Chondrocyte (in vitro differentiated cells): Measurements from ENCODE around the gene MAN1A1. TPM values are rescaled to one million over a fixed set of nuclear protein-coding genes. Genes with fewer than 3 reads are reported as not detected.

Source experiments
- DNase-seq: peaks from one replicate; pipeline ENCODE4 v3.0.0; 2021; ENCODE audit warnings: mixed read lengths, low spot score
- H3K27ac Mint-ChIP-seq: one replicate; pipeline ENCODE4 v1.8.0; 2021; ENCODE audit warnings: mild to moderate bottlenecking, moderate library complexity, mixed read lengths; ENCODE audit not compliant: unreplicated experiment
- H3K27me3 Mint-ChIP-seq: 2 replicates; pipeline ENCODE4 v1.8.0; 2021; ENCODE audit warnings: low read depth, mixed read lengths
- H3K36me3 Mint-ChIP-seq: 2 replicates; pipeline ENCODE4 v1.8.0; 2021; ENCODE audit warnings: low read depth, mixed read lengths
- H3K4me1 Mint-ChIP-seq: 2 replicates; pipeline ENCODE4 v1.8.0; 2021; ENCODE audit warnings: low read depth, mild to moderate bottlenecking, mixed read lengths
- H3K4me3 Mint-ChIP-seq: one replicate; pipeline ENCODE4 v1.8.0; 2021; ENCODE audit warnings: mild to moderate bottlenecking, moderate library complexity, mixed read lengths; ENCODE audit not compliant: unreplicated experiment
- H3K9me3 Mint-ChIP-seq: 2 replicates; pipeline ENCODE4 v1.8.0; 2021; ENCODE audit warnings: low read depth, mixed read lengths
- total RNA-seq: library from RNA; stranded (reverse); gene quantifications from 3 replicates; pipeline ENCODE4 v1.2.1, GENCODE V29; 2021
- TF ChIP-seq, protein P1 (sequence below): fragments of 200-600 bp; sonication (generic); IDR thresholded peaks from 2 replicates; pipeline ENCODE4 v1.5.0; 2021; ENCODE audit warnings: antibody characterized with exemption, mild to moderate bottlenecking, moderate library complexity

Gene MAN1A1
- total RNA-seq, 1 donor from 2014 or later, result 7.2 TPM

DNA sequence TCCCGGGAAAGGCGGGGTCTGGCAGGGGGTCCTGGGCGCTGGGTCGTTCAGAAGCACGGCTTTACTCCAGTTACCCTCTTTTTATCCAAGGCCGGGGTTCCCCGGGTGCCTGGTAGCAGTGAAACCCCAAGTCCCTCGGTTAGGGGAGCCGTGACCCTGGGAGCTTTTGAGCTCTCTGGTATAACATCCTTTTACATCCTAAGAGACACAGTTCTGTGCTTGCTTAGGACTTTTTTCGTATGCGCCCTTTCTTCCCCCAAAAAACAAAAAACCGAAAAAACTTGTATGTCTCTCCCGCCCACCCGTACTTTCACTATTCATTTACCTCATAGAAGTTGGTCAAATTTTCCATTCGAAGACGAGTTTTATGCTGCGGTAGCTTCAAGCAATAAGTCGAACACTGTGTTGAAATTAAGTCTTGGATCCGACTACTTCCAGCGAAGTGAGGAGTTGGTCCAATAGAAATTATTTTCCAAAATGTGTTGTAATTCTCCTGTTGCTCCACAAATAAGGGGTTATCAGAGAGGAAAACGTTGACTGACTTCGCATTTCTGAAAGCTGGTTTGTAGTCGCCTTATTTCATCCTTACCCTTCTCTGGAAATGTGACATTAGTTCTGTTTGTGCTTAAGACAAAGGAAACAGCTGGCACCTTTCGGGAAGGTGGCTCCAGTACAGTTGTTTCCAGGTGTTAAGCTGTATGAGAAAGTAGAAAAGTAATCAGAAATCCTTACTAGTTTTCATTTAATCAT, 816 bp upstream of the MAN1A1 start:
- H3K36me3 Mint-ChIP-seq, result peaks cover 3% of the 10 kb centered on the region
- peak overlapping the region; percentile 69 for H3K4me3 Mint-ChIP-seq
- TF ChIP-seq, protein P1, sequence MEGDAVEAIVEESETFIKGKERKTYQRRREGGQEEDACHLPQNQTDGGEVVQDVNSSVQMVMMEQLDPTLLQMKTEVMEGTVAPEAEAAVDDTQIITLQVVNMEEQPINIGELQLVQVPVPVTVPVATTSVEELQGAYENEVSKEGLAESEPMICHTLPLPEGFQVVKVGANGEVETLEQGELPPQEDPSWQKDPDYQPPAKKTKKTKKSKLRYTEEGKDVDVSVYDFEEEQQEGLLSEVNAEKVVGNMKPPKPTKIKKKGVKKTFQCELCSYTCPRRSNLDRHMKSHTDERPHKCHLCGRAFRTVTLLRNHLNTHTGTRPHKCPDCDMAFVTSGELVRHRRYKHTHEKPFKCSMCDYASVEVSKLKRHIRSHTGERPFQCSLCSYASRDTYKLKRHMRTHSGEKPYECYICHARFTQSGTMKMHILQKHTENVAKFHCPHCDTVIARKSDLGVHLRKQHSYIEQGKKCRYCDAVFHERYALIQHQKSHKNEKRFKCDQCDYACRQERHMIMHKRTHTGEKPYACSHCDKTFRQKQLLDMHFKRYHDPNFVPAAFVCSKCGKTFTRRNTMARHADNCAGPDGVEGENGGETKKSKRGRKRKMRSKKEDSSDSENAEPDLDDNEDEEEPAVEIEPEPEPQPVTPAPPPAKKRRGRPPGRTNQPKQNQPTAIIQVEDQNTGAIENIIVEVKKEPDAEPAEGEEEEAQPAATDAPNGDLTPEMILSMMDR, result no peak
- no peak for DNase-seq
- no peaks in the 10 kb centered on the region for H3K9me3 Mint-ChIP-seq
- H3K27ac Mint-ChIP-seq, result peak overlapping the region; percentile 37
- peaks cover 30% of the 10 kb centered on the region for H3K27me3 Mint-ChIP-seq
- H3K4me1 Mint-ChIP-seq, result peaks cover 15% of the 10 kb centered on the region

DNA sequence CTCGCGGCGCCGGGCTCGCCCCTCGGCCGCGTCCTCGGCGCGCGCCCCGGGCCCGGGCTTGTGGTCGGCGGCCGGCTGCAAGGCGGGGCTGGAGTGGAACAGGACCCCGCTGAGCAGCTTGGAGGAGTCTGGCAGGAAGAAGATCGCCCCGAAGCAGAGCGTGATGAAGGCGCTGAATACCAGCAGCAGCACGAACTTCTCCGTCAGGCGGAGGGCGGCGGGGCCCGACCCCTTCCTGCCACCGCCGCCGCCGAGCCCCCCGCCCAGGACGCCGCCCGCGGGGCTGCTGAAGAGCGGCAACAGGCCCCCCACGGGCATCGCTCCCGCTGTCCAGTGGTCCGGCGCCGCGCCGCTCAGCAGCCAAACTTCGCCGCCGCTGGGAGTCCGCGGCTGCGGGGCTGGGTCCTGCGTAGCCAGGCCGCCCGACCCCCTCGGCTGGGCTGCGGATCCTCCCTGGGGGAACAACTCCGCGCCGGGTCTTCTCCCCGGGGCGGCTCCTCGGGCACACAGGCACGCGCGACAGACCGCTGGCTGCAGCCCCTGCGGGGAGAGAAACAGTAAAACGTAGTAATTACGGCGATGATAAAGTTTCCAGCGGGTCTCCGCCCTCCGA, 707 bp downstream of the MAN1A1 start:
- Mint-ChIP-seq H3K27me3 (peaks cover 19% of the 10 kb centered on the region), H3K9me3 (no peaks in the 10 kb centered on the region), H3K4me3 (peak overlapping the region; percentile 69), H3K4me1 (peaks cover 15% of the 10 kb centered on the region), H3K36me3 (peaks cover 3% of the 10 kb centered on the region), H3K27ac (no peak overlapping the region)
- DNase-seq, result no peak
- TF ChIP-seq, protein P1, result no peak

DNA sequence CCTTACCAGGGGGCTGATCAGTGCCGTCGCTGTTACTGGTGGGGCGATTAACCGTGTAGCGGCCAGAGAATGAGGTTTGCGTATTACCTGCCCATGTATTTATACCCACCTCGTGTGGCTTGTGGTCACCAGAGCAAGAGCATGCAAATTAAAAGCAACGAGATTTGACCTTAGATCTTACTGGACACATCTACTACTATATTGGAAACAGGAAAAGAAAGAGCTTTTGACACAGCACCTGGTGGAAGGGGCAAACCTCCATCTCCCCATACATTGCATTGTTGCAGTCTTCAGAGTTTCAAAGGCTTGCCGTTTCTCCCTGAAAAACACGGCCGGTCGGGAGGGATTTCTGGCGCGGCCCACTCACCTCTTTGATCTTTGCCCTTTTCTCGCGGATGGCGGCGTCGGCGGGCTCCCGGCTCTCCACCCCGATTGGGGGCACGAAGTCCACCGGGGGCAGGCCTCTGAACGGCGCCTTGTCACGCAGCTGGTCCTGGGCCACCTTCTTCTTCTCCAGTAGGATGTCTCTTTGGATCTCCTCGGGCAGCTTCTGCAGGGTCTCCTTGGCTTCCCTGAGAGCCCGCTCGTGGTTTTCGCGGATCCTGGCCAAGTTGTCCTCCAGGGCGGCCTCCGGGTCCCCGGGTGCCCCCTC, 1.3 kb downstream of the MAN1A1 start:
- H3K27me3 Mint-ChIP-seq, result peaks cover 15% of the 10 kb centered on the region
- no peaks in the 10 kb centered on the region for H3K9me3 Mint-ChIP-seq
- H3K4me1 Mint-ChIP-seq, result peaks cover 15% of the 10 kb centered on the region
- H3K36me3 Mint-ChIP-seq, result peaks cover 4% of the 10 kb centered on the region
- peak overlapping the region; percentile 27 for H3K27ac Mint-ChIP-seq
- TF ChIP-seq, protein P1, result no peak
- H3K4me3 Mint-ChIP-seq, result peak overlapping the region; percentile 69
- no peak for DNase-seq

DNA sequence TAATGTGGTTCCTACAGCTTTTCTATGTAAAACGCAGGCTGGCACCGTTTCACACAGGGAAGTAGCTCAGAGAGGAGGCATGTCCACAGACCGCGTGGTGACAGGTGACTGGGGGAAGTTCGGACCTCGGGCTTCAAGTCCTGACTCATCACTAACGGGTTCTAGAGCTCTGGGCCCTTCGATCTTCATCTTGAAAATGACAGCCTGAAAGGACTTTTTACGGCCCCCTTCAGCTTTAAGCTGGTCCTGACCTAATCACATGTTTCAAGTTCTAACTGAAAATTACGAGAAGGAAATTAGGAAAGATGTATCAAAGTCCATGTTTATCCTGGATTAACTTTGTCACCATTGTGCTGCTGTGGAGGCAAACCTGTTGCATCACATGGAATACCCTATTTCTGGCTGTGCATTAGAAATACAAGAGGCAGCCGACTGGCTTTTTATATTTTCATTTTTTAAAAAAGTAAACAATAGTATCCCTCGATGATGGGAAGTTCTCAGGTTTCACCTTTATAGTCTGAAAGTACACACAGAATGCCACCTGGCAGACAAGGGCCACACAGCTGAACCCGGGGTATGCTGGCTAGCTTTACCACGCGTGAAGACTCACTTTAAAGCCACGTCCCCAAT, 2.0 kb downstream of the MAN1A1 start:
- Mint-ChIP-seq H3K36me3 (peaks cover 4% of the 10 kb centered on the region), H3K4me3 (peak overlapping the region; percentile 69), H3K4me1 (peaks cover 15% of the 10 kb centered on the region), H3K9me3 (no peaks in the 10 kb centered on the region), H3K27ac (no peak overlapping the region), H3K27me3 (peaks cover 12% of the 10 kb centered on the region)
- TF ChIP-seq, protein P1, result no peak
- DNase-seq, result no peak

DNA sequence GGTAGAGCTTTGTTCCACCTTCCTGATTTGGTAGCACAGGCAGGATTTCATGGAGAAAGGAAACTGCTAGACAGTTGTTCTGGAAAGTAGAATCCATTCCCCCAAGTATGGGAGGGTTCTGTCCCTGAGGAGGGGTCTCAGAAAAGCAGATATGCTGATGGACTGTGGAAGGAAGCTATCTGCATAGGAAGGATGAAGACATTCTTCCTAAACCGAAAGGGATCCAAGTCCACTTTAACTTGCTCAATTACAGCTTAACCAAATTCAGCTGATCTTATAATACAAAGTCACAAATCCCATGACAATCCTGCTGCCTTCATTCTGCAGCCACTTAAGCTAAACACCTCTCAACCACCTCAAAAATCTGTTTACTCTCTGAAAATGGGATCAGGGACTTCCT, 2.6 kb downstream of the MAN1A1 start:
- no peak for DNase-seq
- Mint-ChIP-seq H3K36me3 (peaks cover 4% of the 10 kb centered on the region), H3K27ac (no peak overlapping the region), H3K9me3 (no peaks in the 10 kb centered on the region), H3K4me3 (no peak overlapping the region), H3K4me1 (peaks cover 15% of the 10 kb centered on the region), H3K27me3 (peaks cover 12% of the 10 kb centered on the region)
- TF ChIP-seq, protein P1, result no peak
